Panc1 (cell line): Measurements from ENCODE around the gene PCDHA9. TPM values are rescaled to one million over a fixed set of nuclear protein-coding genes. Genes with fewer than 3 reads are reported as not detected.
A peak's percentile ranks its signal among the peaks of the same experiment; 100 is the strongest.

Experiments used
- ATAC-seq: fragments of 200-7000 bp; cut with Tn5 transposase; 2 replicates; pipeline ENCODE4 v1.9.1; 2020; ENCODE audit warnings: mild to moderate bottlenecking, moderate library complexity
- BruUV-seq: library from RNA; stranded (reverse); fragments of 400-500 nt; replicated peaks from 2 replicates; lab custom pipeline; 2021; lab: Mats Ljungman, UMichigan
- CTCF ChIA-PET: fragments of 300-600 bp; sonication (Branson Sonifier 250); formaldehyde crosslinking; loops from one replicate; lab custom pipeline; 2022; ENCODE audit warnings: antibody characterized with exemption; lab: Charles Lee
- POLR2A ChIA-PET: fragments of 300-600 bp; sonication (Branson Sonifier 250); formaldehyde crosslinking; loops from one replicate; lab custom pipeline; 2022; ENCODE audit warnings: antibody characterized with exemption; lab: Charles Lee
- DNase-seq: peaks from one replicate; pipeline ENCODE4 v3.0.0-alpha.2; 2010; ENCODE audit warnings: low read depth, low spot score
- H3K27ac ChIP-seq: 2 replicates; pipeline ENCODE4 v1.5.1; 2011; ENCODE audit warnings: mild to moderate bottlenecking, low read length, inconsistent platforms
- H3K27me3 ChIP-seq: fragments of 200-500 bp; sonication (Bioruptor generic); 2 replicates; pipeline ENCODE4 v1.6.0; 2014; ENCODE audit warnings: low read length, inconsistent platforms; ENCODE audit not compliant: control insufficient read depth, insufficient read depth
- H3K36me3 ChIP-seq: fragments of 200-500 bp; sonication (Bioruptor generic); 2 replicates; pipeline ENCODE4 v1.5.1; 2014; ENCODE audit warnings: inconsistent platforms, mild to moderate bottlenecking, low read length, moderate library complexity; ENCODE audit not compliant: control insufficient read depth, insufficient read depth
- H3K4me1 ChIP-seq: 2 replicates; pipeline ENCODE4 v1.5.1; 2011; ENCODE audit warnings: inconsistent platforms, mild to moderate bottlenecking, low read length, moderate library complexity; ENCODE audit not compliant: control insufficient read depth, insufficient read depth
- H3K4me3 ChIP-seq, 2 experiments: 2 replicates each; pipeline ENCODE4 v1.5.1; 2011 to 2012; ENCODE audit warnings: low read depth in 2 of 2, low read length in 2 of 2, mild to moderate bottlenecking in 2 of 2, inconsistent platforms in 1 of 2, moderate library complexity in 1 of 2
- H3K9me3 ChIP-seq: fragments of 200-500 bp; sonication (Bioruptor generic); 2 replicates; pipeline ENCODE4 v1.5.1; 2014; ENCODE audit warnings: low read depth, mild to moderate bottlenecking, inconsistent platforms, low read length, moderate library complexity; ENCODE audit not compliant: control insufficient read depth, insufficient read depth
- CTCF ChIP-seq: fragments of 450-650 bp; IDR thresholded peaks from 2 replicates; pipeline ENCODE4 v1.5.1; 2017; ENCODE audit warnings: mild to moderate bottlenecking
- POLR2AphosphoS5 ChIP-seq: IDR thresholded peaks from 2 replicates; pipeline ENCODE4 v1.6.1; 2012; ENCODE audit warnings: mild to moderate bottlenecking, low read depth, low read length, moderate library complexity
- REST ChIP-seq, 2 experiments: IDR thresholded peaks; 2 replicates each; pipeline ENCODE4 v1.6.1; 2011 to 2012; ENCODE audit warnings: low read depth in 2 of 2, control low read depth in 1 of 2, low read length in 1 of 2, mild to moderate bottlenecking in 1 of 2, moderate library complexity in 1 of 2; ENCODE audit not compliant: insufficient read depth in 1 of 2
- SIN3A ChIP-seq: IDR thresholded peaks from 2 replicates; pipeline ENCODE4 v1.6.1; 2012; ENCODE audit warnings: low read depth, mild to moderate bottlenecking, low read length, moderate library complexity, borderline replicate concordance; ENCODE audit not compliant: insufficient read depth
- TCF7L2 ChIP-seq: IDR thresholded peaks from 2 replicates; pipeline ENCODE4 v1.6.1; 2011; ENCODE audit warnings: mild to moderate bottlenecking, low read depth, low read length, inconsistent platforms
- in situ Hi-C: cut with HindIII; loops from 2 replicates; pipeline ENCODE4 v1.10.0; 2016; ENCODE audit warnings: low sequenced_read_pairs, low pct_unique_long_range_greater_than_20kb
- intact Hi-C: fragments of 100-400 bp; cut with micrococcal nuclease; formaldehyde crosslinking; loops from one replicate; pipeline ENCODE4 v1.10.0; 2022; ENCODE audit not compliant: unreplicated experiment
- total RNA-seq: library from RNA; stranded (reverse); gene quantifications from one replicate; pipeline ENCODE4 v1.2.1, GENCODE V29; 2021; ENCODE audit not compliant: unreplicated experiment

Gene PCDHA9
- total RNA-seq, 1 experiment from 2014 or later, result 0.21 TPM

DNA sequence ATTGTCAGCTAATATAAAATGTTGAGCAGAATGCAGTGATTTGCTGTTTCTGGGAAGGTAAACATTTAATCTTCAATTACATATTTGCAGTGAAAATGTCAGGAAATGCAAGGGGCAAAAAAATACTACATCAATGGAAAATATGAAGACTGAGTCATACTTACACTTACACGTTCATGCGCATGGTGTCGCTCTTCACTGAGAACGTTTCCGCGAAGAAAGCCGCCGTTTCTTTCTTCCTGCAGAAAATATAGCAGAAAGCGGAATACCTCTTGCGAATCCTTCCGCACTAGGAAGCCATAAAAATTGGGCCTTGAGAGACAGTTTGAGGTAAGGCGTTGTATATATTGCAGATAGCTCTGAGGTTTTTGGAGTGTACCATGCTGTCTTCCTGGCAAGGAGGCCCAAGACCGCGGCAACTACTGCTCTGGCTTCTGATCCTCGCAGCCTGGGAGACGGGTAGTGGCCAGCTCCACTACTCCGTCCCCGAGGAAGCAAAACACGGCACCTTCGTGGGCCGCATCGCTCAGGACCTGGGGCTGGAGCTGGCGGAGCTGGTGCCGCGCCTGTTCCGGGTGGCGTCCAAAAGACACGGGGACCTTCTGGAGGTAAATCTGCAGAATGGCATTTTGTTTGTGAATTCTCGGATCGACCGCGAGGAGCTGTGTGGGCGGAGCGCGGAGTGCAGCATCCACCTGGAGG lies 33.9 kb downstream of the PCDHA9 start, which contains the start of gene PCDHA13:
Gene PCDHA13 (plus strand): TSS at position 236 of the 702 bp plus-strand sequence. CDS start 145 bp downstream, at position 381.
- CTCF ChIA-PET, result interaction anchor here (0.7 kb wide), 2 partner anchors 137 to 153 kb away, joined by 7 to 9 read pairs; no protein-coding TSS in a partner anchor
- no peak for DNase-seq
- intact Hi-C loops (loop anchor here (1.0 kb wide), 1 partner anchor 158 kb away; no protein-coding TSS in a partner anchor), in situ Hi-C loops (no loop called here)
- no peaks in the 10 kb centered on the region for H3K4me1 ChIP-seq
- no peaks in the 10 kb centered on the region; the same call in 1 of the 2 replicates for H3K36me3 ChIP-seq
- H3K9me3 ChIP-seq, result no peaks in the 10 kb centered on the region; the same call in 1 of the 2 replicates
- ATAC-seq, result peak; percentile 60
- H3K4me3 ChIP-seq, result peak within 1 kb of the TSS; percentile 24 to 54
- BruUV-seq, result no TSS peak
- POLR2A ChIA-PET, result no interaction called here
- H3K27me3 ChIP-seq, result no peaks in the 10 kb centered on the region
- H3K27ac ChIP-seq, result no peak within 1 kb of the TSS
- TF ChIP-seq CTCF (no peak), POLR2AphosphoS5 (no peak), TCF7L2 (no peak), REST (IDR thresholded peaks at IDR 0.05; ENCODE audit: insufficient read depth in 1 of 2, low read depth in 2 of 2, low read length in 1 of 2) (no peak), SIN3A (no peak)

GRCh38 chr5:140882591-140882899 lies 34.4 kb downstream of the PCDHA9 start:
- H3K27me3 ChIP-seq, result no peaks in the 10 kb centered on the region
- POLR2A ChIA-PET, result no interaction called here
- CTCF ChIA-PET, result interaction anchor here (0.7 kb wide), 2 partner anchors 136 to 153 kb away, joined by 7 to 9 read pairs; no protein-coding TSS in a partner anchor
- in situ Hi-C loops, result no loop called here
- H3K9me3 ChIP-seq, result no peaks in the 10 kb centered on the region; the same call in 1 of the 2 replicates
- ATAC-seq (peak; percentile 82), DNase-seq (no peak)
- H3K4me3 ChIP-seq, result peak overlapping the region; percentile 24 to 54
- H3K4me1 ChIP-seq, result no peaks in the 10 kb centered on the region
- intact Hi-C loops, result loop anchor here (1.0 kb wide), 1 partner anchor 158 kb away; no protein-coding TSS in a partner anchor
- H3K27ac ChIP-seq, result no peak overlapping the region
- BruUV-seq, result no TSS peak
- no peaks in the 10 kb centered on the region; the same call in 1 of the 2 replicates for H3K36me3 ChIP-seq
- TF ChIP-seq CTCF (peak; percentile 70), TCF7L2 (no peak)
